ENCODE results near the gene MYD88. TPM values are rescaled to one million over a fixed set of nuclear protein-coding genes. Genes with fewer than 3 reads are reported as not detected.

MYD88 gene
- total RNA-seq, 1 experiment from 2014 or later = 17.7 TPM

DNA sequence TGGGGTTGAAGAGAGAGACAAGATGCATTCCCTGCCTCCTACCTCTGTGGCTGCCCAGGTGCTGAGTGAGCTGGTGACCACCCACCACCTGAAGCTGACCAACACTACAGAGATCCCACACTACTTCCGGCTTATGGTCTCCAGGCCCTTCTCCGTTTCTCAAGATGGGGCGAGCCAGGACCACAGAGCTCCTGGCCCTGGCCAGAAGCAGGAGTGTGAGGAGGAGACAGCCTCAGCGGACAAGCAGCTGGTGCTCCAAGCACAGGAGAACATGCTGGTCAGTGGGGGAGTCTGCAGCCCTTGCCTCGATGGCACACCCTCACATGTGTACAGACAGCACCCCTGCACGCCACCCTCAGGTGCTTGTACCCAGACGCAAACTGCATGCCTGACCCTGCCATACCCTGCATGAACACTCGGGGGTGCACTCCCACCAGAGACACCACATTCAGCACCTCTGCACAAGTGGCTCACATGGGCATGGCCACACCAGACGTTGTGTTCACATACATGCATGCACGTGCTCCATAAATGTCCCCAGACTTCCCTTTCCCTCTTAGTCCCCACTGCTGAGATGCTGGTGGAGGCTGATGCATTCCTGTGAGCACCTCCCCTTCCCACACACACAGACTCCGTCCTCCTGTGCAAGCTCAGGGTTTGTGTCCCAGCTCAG is 20.6 kb upstream of the MYD88 start:
- Histone ChIP-seq H3K4me2 (ENCODE audit: low read length) (no peak overlapping the region), H3F3A (ENCODE audit: low read length, unreplicated experiment) (no peaks in the 10 kb centered on the region), H3K4me3 (ENCODE audit: low read length) (no peak overlapping the region), H3K9ac (ENCODE audit: low read length) (no peak overlapping the region), H3K9me2 (replicated peaks; ENCODE audit: low read length) (no peaks in the 10 kb centered on the region), H3K27ac (ENCODE audit: low read length) (no peak overlapping the region), H3K79me2 (ENCODE audit: low read length) (no peaks in the 10 kb centered on the region), H3K9me3 (ENCODE audit: low read length) (no peaks in the 10 kb centered on the region), H4K20me1 (ENCODE audit: low read length) (no peaks in the 10 kb centered on the region), H2AFZ (ENCODE audit: low read length) (no peak overlapping the region), H3K36me3 (ENCODE audit: low read depth, low read length) (peaks cover 26% of the 10 kb centered on the region), H3K4me1 (ENCODE audit: insufficient read depth, low read length) (peaks cover 6% of the 10 kb centered on the region; the same call in 1 of the 2 replicates), H3K27me3 (ENCODE audit: low read length) (no peaks in the 10 kb centered on the region)
- ATAC-seq (peak; percentile 64), DNase-seq (peak; percentile 74)
- POLR2A ChIA-PET (ENCODE audit: unreplicated experiment) = interaction anchor here (0.6 kb wide), 1 partner anchor 362 kb away, joined by 4 read pairs; no protein-coding TSS in a partner anchor
- CTCF ChIA-PET = interaction anchor here (0.8 to 1.3 kb wide), 2 partner anchors 130 to 143 kb away, joined by 3 to 7 read pairs; no protein-coding TSS in a partner anchor
- intact Hi-C loops (cut with micrococcal nuclease) = loop anchor here (1.0 to 5.0 kb wide), 4 partner anchors 114 to 229 kb away; partner anchors contain the start of gene XYLB
- no peak for TF ChIP-seq EZH2phosphoT487 (IDR thresholded peaks at IDR 0.05; ENCODE audit: borderline replicate concordance, low read length)
- TF ChIP-seq, protein P1, sequence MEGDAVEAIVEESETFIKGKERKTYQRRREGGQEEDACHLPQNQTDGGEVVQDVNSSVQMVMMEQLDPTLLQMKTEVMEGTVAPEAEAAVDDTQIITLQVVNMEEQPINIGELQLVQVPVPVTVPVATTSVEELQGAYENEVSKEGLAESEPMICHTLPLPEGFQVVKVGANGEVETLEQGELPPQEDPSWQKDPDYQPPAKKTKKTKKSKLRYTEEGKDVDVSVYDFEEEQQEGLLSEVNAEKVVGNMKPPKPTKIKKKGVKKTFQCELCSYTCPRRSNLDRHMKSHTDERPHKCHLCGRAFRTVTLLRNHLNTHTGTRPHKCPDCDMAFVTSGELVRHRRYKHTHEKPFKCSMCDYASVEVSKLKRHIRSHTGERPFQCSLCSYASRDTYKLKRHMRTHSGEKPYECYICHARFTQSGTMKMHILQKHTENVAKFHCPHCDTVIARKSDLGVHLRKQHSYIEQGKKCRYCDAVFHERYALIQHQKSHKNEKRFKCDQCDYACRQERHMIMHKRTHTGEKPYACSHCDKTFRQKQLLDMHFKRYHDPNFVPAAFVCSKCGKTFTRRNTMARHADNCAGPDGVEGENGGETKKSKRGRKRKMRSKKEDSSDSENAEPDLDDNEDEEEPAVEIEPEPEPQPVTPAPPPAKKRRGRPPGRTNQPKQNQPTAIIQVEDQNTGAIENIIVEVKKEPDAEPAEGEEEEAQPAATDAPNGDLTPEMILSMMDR (conservative IDR thresholded peaks at IDR 0.05; ENCODE audit: low read depth, low read length) = peak; percentile 87
- BruUV-seq (replicated peaks) = no TSS peak

DNA sequence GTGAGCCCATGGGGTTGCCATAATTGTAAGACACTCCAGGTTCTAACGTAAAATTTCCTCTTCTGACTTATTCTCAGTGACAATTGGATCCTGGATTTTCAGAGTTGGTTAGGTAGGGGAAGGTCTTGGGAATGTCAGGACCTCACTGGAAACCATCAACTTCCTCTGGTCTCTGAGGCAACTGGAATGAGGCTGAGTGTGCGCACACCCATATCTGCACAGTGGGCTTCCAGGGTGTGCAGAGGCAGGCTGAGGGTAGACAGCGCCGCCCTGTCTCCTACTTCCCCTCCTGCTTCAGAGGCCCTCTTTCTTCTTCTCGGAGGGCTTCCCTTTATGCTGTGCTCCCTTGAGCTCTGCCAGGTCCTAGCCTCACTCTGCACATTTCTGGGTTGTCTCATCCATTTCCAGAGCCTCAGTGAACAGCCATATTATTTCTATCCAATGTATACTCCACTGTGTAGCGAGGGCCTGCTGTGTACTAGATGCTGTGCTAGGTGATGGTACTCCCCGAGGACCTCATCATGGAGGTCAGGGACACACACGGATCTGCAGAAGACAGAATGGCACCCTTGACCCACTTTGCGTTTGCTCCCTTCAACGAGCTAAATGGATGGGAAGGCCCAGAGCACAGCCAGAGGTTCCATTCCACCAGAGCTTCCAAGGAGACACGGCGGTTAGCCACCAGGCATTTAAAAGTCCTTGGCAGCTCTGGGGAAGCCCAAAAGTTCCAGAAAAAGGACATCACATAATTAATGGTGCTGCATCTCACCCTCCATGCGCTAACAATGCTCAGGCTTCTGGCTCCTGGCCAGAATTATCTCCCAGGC is 19.8 kb upstream of the MYD88 start:
- Histone ChIP-seq H3K9me3 (ENCODE audit: low read length) (no peaks in the 10 kb centered on the region), H3K9me2 (replicated peaks; ENCODE audit: low read length) (no peaks in the 10 kb centered on the region), H3K79me2 (ENCODE audit: low read length) (no peaks in the 10 kb centered on the region), H3K4me3 (ENCODE audit: low read length) (no peak overlapping the region), H3K9ac (ENCODE audit: low read length) (no peak overlapping the region), H3K27ac (ENCODE audit: low read length) (no peak overlapping the region), H3K27me3 (ENCODE audit: low read length) (no peaks in the 10 kb centered on the region), H3K4me2 (ENCODE audit: low read length) (no peak overlapping the region), H4K20me1 (ENCODE audit: low read length) (no peaks in the 10 kb centered on the region), H2AFZ (ENCODE audit: low read length) (no peak overlapping the region), H3K4me1 (ENCODE audit: insufficient read depth, low read length) (peaks cover 6% of the 10 kb centered on the region; the same call in 1 of the 2 replicates), H3F3A (ENCODE audit: low read length, unreplicated experiment) (no peaks in the 10 kb centered on the region), H3K36me3 (ENCODE audit: low read depth, low read length) (peaks cover 33% of the 10 kb centered on the region)
- TSS peak; percentile 10 for BruUV-seq (replicated peaks)
- CTCF ChIA-PET = no interaction called here
- TF ChIP-seq EZH2phosphoT487 (IDR thresholded peaks at IDR 0.05; ENCODE audit: borderline replicate concordance, low read length) = no peak
- no peak for TF ChIP-seq EZH2 (IDR thresholded peaks at IDR 0.05; ENCODE audit: low read length, unreplicated experiment)
- TF ChIP-seq, protein P1 (conservative IDR thresholded peaks at IDR 0.05; ENCODE audit: low read depth, low read length) = no peak
- intact Hi-C loops (cut with micrococcal nuclease) = loop anchor here (1.0 to 5.0 kb wide), 3 partner anchors 129 to 229 kb away; partner anchors contain the start of gene XYLB
- no peak for DNase-seq
- POLR2A ChIA-PET (ENCODE audit: unreplicated experiment) = interaction anchor here (0.6 kb wide), 1 partner anchor 361 kb away, joined by 4 read pairs; no protein-coding TSS in a partner anchor
- ATAC-seq = no peak

Data from PC-3 (cell line).